ENCODE results near the gene DESI1. TPM values are rescaled to one million over a fixed set of nuclear protein-coding genes. Genes with fewer than 3 reads are reported as not detected.
A peak's percentile ranks its signal among the peaks of the same experiment; 100 is the strongest.

DESI1 gene
- total and polyA plus RNA-seq, 2 of the 13 experiments (the other 11 are each of a cell fraction or from before 2014, with no cell fraction given): 21.6 to 29.2 TPM

- no peak for TF ChIP-seq ATF6 (CRISPR knock-in tag; conservative IDR thresholded peaks at IDR 0.05)
- TF ChIP-seq, protein P1, sequence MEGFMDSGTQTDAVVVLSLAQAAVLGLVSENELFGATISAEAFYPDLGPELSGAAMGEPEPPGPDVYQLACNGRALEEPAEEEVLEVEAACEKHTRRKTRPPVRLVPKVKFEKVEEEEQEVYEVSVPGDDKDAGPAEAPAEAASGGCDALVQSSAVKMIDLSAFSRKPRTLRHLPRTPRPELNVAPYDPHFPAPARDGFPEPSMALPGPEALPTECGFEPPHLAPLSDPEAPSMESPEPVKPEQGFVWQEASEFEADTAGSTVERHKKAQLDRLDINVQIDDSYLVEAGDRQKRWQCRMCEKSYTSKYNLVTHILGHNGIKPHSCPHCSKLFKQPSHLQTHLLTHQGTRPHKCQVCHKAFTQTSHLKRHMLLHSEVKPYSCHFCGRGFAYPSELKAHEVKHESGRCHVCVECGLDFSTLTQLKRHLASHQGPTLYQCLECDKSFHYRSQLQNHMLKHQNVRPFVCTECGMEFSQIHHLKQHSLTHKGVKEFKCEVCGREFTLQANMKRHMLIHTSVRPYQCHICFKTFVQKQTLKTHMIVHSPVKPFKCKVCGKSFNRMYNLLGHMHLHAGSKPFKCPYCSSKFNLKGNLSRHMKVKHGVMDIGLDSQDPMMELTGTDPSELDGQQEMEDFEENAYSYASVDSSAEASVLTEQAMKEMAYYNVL (CRISPR knock-in tag; IDR thresholded peaks at IDR 0.05; ENCODE audit: borderline replicate concordance): no peak
- no peak for TF ChIP-seq POLR2G (IDR thresholded peaks at IDR 0.05; ENCODE audit: low read depth, low read length)
- no peak for TF ChIP-seq ADNP (CRISPR knock-in tag; IDR thresholded peaks at IDR 0.05)
- TF ChIP-seq ZNF724P (CRISPR knock-in tag; IDR thresholded peaks at IDR 0.05; ENCODE audit: borderline replicate concordance): no peak
- TF ChIP-seq DRAP1 (CRISPR knock-in tag; IDR thresholded peaks at IDR 0.05): no peak; the same call in 1 of the 2 replicates
- no peak for TF ChIP-seq NFKB2 (CRISPR knock-in tag; IDR thresholded peaks at IDR 0.05; ENCODE audit: borderline replicate concordance)
- no peak for TF ChIP-seq MLXIP (CRISPR knock-in tag; IDR thresholded peaks at IDR 0.05; ENCODE audit: borderline replicate concordance)
- TF ChIP-seq RARG (CRISPR knock-in tag; IDR thresholded peaks at IDR 0.05; ENCODE audit: low read depth): no peak
- no peak for TF ChIP-seq ZBTB42 (CRISPR knock-in tag; IDR thresholded peaks at IDR 0.05)
- TF ChIP-seq ZBTB7B (CRISPR knock-in tag; IDR thresholded peaks at IDR 0.05): no peak
- no peak for TF ChIP-seq ZNF878 (CRISPR knock-in tag; IDR thresholded peaks at IDR 0.05)
- TF ChIP-seq HNF4A (CRISPR knock-in tag; IDR thresholded peaks at IDR 0.05): peak; percentile 40
- TF ChIP-seq ZNF460 (CRISPR knock-in tag; IDR thresholded peaks at IDR 0.05; ENCODE audit: borderline replicate concordance): no peak
- no peak for TF ChIP-seq THYN1 (CRISPR knock-in tag; IDR thresholded peaks at IDR 0.05; ENCODE audit: borderline replicate concordance, low read depth)
- TF ChIP-seq, protein P2, sequence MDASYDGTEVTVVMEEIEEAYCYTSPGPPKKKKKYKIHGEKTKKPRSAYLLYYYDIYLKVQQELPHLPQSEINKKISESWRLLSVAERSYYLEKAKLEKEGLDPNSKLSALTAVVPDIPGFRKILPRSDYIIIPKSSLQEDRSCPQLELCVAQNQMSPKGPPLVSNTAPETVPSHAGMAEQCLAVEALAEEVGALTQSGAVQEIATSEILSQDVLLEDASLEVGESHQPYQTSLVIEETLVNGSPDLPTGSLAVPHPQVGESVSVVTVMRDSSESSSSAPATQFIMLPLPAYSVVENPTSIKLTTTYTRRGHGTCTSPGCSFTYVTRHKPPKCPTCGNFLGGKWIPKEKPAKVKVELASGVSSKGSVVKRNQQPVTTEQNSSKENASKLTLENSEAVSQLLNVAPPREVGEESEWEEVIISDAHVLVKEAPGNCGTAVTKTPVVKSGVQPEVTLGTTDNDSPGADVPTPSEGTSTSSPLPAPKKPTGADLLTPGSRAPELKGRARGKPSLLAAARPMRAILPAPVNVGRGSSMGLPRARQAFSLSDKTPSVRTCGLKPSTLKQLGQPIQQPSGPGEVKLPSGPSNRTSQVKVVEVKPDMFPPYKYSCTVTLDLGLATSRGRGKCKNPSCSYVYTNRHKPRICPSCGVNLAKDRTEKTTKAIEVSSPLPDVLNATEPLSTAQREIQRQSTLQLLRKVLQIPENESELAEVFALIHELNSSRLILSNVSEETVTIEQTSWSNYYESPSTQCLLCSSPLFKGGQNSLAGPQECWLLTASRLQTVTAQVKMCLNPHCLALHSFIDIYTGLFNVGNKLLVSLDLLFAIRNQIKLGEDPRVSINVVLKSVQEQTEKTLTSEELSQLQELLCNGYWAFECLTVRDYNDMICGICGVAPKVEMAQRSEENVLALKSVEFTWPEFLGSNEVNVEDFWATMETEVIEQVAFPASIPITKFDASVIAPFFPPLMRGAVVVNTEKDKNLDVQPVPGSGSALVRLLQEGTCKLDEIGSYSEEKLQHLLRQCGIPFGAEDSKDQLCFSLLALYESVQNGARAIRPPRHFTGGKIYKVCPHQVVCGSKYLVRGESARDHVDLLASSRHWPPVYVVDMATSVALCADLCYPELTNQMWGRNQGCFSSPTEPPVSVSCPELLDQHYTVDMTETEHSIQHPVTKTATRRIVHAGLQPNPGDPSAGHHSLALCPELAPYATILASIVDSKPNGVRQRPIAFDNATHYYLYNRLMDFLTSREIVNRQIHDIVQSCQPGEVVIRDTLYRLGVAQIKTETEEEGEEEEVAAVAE (CRISPR knock-in tag; IDR thresholded peaks at IDR 0.05; ENCODE audit: borderline replicate concordance): no peak
Observed at GRCh38 chr22:41576877-41577276, 44.0 kb downstream of the DESI1 start (continued).

Data from HepG2 (cell line).